Eye (tissue), 1 donor: ENCODE data around the gene SMARCC1.
"Not testable (repeated sequence)": the region's sequence is repeated elsewhere in the genome, so short reads cannot be mapped to it uniquely, and the experiment has no call there.

Experiments used
- DNase-seq: peaks from one replicate; pipeline ENCODE4 v3.0.0-alpha.2; 2015

SMARCC1 gene

GRCh38 chr3:47766186-47766585 is 15.5 kb downstream of the SMARCC1 start:
- no peak for DNase-seq

- no peak for DNase-seq
Observed at GRCh38 chr3:47762233-47762632, 19.5 kb downstream of the SMARCC1 start.

GRCh38 chr3:47761046-47761445 is 20.6 kb downstream of the SMARCC1 start:
- no peak for DNase-seq

GRCh38 chr3:47760207-47760606 is 21.5 kb downstream of the SMARCC1 start:
- not testable (repeated sequence) for DNase-seq

GRCh38 chr3:47758261-47759025 is 23.2 kb downstream of the SMARCC1 start:
- no peak for DNase-seq

- DNase-seq, result no peak
Observed at GRCh38 chr3:47752716-47753115, 29.0 kb downstream of the SMARCC1 start.

- DNase-seq, result not testable (repeated sequence)
Observed at GRCh38 chr3:47750811-47751354, 30.8 kb downstream of the SMARCC1 start.

- DNase-seq, result no peak
Observed at GRCh38 chr3:47747558-47747957, 34.1 kb downstream of the SMARCC1 start.

- no peak for DNase-seq
Observed at GRCh38 chr3:47746264-47746663, 35.4 kb downstream of the SMARCC1 start.

GRCh38 chr3:47743855-47744254 is 37.8 kb downstream of the SMARCC1 start:
- DNase-seq, result no peak

GRCh38 chr3:47743352-47743751 is 38.3 kb downstream of the SMARCC1 start:
- not testable (repeated sequence) for DNase-seq

GRCh38 chr3:47741925-47742324 is 39.8 kb downstream of the SMARCC1 start:
- DNase-seq, result no peak

- DNase-seq, result no peak
Observed at GRCh38 chr3:47732143-47732542, 49.5 kb downstream of the SMARCC1 start.

GRCh38 chr3:47731061-47731460 is 50.6 kb downstream of the SMARCC1 start:
- DNase-seq, result no peak

- DNase-seq, result no peak
Observed at GRCh38 chr3:47722859-47723258, 58.8 kb downstream of the SMARCC1 start.

- not testable (repeated sequence) for DNase-seq
Observed at GRCh38 chr3:47717448-47717847, 64.2 kb downstream of the SMARCC1 start.

- DNase-seq, result peak; percentile 14
Observed at GRCh38 chr3:47716656-47717055, 65.0 kb downstream of the SMARCC1 start.

GRCh38 chr3:47715928-47716327 is 65.8 kb downstream of the SMARCC1 start:
- DNase-seq, result no peak

- no peak for DNase-seq
Observed at GRCh38 chr3:47714606-47715005, 67.1 kb downstream of the SMARCC1 start.

GRCh38 chr3:47713655-47714054 is 68.0 kb downstream of the SMARCC1 start:
- no peak for DNase-seq

GRCh38 chr3:47712398-47712797 is 69.3 kb downstream of the SMARCC1 start:
- no peak for DNase-seq

- DNase-seq, result no peak
Observed at GRCh38 chr3:47711596-47711995, 70.1 kb downstream of the SMARCC1 start.

- DNase-seq, result no peak
Observed at GRCh38 chr3:47705391-47705790, 76.3 kb downstream of the SMARCC1 start.

- DNase-seq, result no peak
Observed at GRCh38 chr3:47704237-47704612, 77.5 kb downstream of the SMARCC1 start.

GRCh38 chr3:47701388-47701787 is 80.3 kb downstream of the SMARCC1 start:
- no peak for DNase-seq
